WTC11 (cell line): Measurements from ENCODE around the gene ALAD. TPM values are rescaled to one million over a fixed set of nuclear protein-coding genes. Genes with fewer than 3 reads are reported as not detected.
A peak's percentile ranks its signal among the peaks of the same experiment; 100 is the strongest.

Source experiments
- ELF4 ChIP-seq: sonication (generic); formaldehyde crosslinking; IDR thresholded peaks from 2 replicates; pipeline ENCODE4 v1.8.1; 2022; ENCODE audit warnings: low read depth, mild to moderate bottlenecking, moderate library complexity, missing genetic modification reagents
- ETV6 ChIP-seq: sonication (generic); formaldehyde crosslinking; IDR thresholded peaks from 2 replicates; pipeline ENCODE4 v1.8.1; 2022; ENCODE audit warnings: mild to moderate bottlenecking, missing genetic modification reagents
- FOXK1 ChIP-seq: sonication (generic); formaldehyde crosslinking; IDR thresholded peaks from 2 replicates; pipeline ENCODE4 v1.8.0; 2022; ENCODE audit warnings: mild to moderate bottlenecking, moderate library complexity, missing genetic modification reagents
- FOXP1 ChIP-seq: sonication (generic); formaldehyde crosslinking; IDR thresholded peaks from 2 replicates; pipeline ENCODE4 v1.8.0; 2022; ENCODE audit warnings: missing genetic modification reagents, mild to moderate bottlenecking, moderate library complexity, borderline replicate concordance
- HMGA2 ChIP-seq: fragments of 250-450 bp; sonication (Bioruptor Pico); IDR thresholded peaks from 2 replicates; pipeline ENCODE4 v1.4.0; 2021; ENCODE audit warnings: mild to moderate bottlenecking, moderate library complexity
- MXD4 ChIP-seq: fragments of 250-450 bp; sonication (Bioruptor Pico); IDR thresholded peaks from 2 replicates; pipeline ENCODE4 v1.8.0; 2021; ENCODE audit warnings: mild to moderate bottlenecking, moderate library complexity, borderline replicate concordance
- NR2C2 ChIP-seq: sonication (generic); formaldehyde crosslinking; IDR thresholded peaks from 2 replicates; pipeline ENCODE4 v1.8.0; 2022; ENCODE audit warnings: mild to moderate bottlenecking, missing genetic modification reagents
- SMAD3 ChIP-seq: sonication (generic); formaldehyde crosslinking; IDR thresholded peaks from 2 replicates; pipeline ENCODE4 v1.8.0; 2022; ENCODE audit warnings: missing genetic modification reagents, mild to moderate bottlenecking, borderline replicate concordance
- TCF7 ChIP-seq: sonication (generic); formaldehyde crosslinking; IDR thresholded peaks from 2 replicates; pipeline ENCODE4 v1.8.0; 2022; ENCODE audit warnings: mild to moderate bottlenecking, low read depth, missing genetic modification reagents, moderate library complexity
- TP53 ChIP-seq: sonication (generic); formaldehyde crosslinking; IDR thresholded peaks from 2 replicates; pipeline ENCODE4 v1.8.1; 2023; ENCODE audit warnings: mild to moderate bottlenecking, missing genetic modification reagents
- ZBTB21 ChIP-seq: sonication (generic); formaldehyde crosslinking; IDR thresholded peaks from 2 replicates; pipeline ENCODE4 v1.8.1; 2023; ENCODE audit warnings: mild to moderate bottlenecking, missing genetic modification reagents, borderline replicate concordance
- ZNF416 ChIP-seq: fragments of 250-450 bp; sonication (Bioruptor Pico); IDR thresholded peaks from 2 replicates; pipeline ENCODE4 v1.9.0; 2021; ENCODE audit warnings: mild to moderate bottlenecking, inconsistent platforms
- total RNA-seq: library from RNA; stranded (reverse); gene quantifications from 3 replicates; pipeline ENCODE4 v1.2.3, GENCODE V29; 2021
- TF ChIP-seq, protein P1 (sequence below): sonication (generic); formaldehyde crosslinking; conservative IDR thresholded peaks from 2 replicates; pipeline ENCODE4 v1.8.1; 2023; ENCODE audit warnings: mild to moderate bottlenecking, low read depth, missing genetic modification reagents, moderate library complexity
- TF ChIP-seq, protein P2 (sequence below): sonication (generic); formaldehyde crosslinking; IDR thresholded peaks from 2 replicates; pipeline ENCODE4 v1.8.0; 2022; ENCODE audit warnings: mild to moderate bottlenecking, missing genetic modification reagents
- TF ChIP-seq, protein P3 (sequence below): sonication (generic); formaldehyde crosslinking; IDR thresholded peaks from 2 replicates; pipeline ENCODE4 v1.8.0; 2022; ENCODE audit warnings: mild to moderate bottlenecking, missing genetic modification reagents
- TF ChIP-seq, protein P4 (sequence below): sonication (generic); formaldehyde crosslinking; IDR thresholded peaks from 2 replicates; pipeline ENCODE4 v1.8.1; 2023; ENCODE audit warnings: mild to moderate bottlenecking, moderate library complexity, missing genetic modification reagents
- TF ChIP-seq, protein P5 (sequence below): fragments of 250-450 bp; sonication (Bioruptor Pico); IDR thresholded peaks from 2 replicates; pipeline ENCODE4 v1.9.0; 2021; ENCODE audit warnings: mild to moderate bottlenecking
- TF ChIP-seq, protein P6 (sequence below): sonication (generic); formaldehyde crosslinking; IDR thresholded peaks from 2 replicates; pipeline ENCODE4 v1.8.0; 2023; ENCODE audit warnings: mild to moderate bottlenecking, missing genetic modification reagents
- TF ChIP-seq, protein P7 (sequence below): sonication (generic); formaldehyde crosslinking; IDR thresholded peaks from 2 replicates; pipeline ENCODE4 v1.8.1; 2022; ENCODE audit warnings: mild to moderate bottlenecking, moderate library complexity, missing genetic modification reagents

The ALAD gene
- total RNA-seq, 1 experiment from 2014 or later = 15.9 TPM

DNA sequence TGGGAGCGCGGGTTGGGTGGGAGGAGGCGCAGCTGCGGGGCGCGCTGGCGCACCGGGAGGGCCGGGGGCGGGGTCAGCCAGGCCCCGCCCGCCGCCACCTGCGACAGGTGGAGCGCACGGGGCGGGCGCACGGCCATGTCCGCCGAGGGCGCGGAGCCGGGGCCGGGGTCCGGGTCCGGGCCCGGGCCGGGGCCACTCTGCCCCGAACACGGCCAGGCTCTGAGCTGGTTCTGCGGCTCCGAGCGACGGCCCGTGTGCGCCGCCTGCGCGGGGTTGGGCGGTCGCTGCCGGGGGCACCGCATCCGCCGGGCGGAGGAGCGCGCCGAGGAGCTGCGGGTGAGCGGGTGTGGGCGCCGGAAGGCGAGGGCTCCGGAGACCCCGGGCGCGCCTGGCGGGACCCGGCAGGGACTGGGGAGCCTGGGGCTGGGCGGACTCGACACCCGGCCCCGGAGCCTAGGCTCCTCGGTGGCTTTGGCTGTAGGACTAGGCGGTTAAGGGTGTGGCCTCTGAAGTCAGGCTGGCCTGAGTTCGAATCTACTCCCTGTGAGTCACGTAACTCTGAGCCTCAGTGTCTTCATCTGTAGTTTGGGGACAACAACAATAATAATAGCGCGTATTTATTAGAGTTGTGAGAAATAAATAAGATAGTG lies 51.5 kb downstream of the ALAD start, which contains the start of gene BSPRY (continued):
- peak; percentile 49; the same call in 1 of the 2 replicates for TF ChIP-seq FOXP1
- no peak for TF ChIP-seq ELF4
- TF ChIP-seq, protein P1, sequence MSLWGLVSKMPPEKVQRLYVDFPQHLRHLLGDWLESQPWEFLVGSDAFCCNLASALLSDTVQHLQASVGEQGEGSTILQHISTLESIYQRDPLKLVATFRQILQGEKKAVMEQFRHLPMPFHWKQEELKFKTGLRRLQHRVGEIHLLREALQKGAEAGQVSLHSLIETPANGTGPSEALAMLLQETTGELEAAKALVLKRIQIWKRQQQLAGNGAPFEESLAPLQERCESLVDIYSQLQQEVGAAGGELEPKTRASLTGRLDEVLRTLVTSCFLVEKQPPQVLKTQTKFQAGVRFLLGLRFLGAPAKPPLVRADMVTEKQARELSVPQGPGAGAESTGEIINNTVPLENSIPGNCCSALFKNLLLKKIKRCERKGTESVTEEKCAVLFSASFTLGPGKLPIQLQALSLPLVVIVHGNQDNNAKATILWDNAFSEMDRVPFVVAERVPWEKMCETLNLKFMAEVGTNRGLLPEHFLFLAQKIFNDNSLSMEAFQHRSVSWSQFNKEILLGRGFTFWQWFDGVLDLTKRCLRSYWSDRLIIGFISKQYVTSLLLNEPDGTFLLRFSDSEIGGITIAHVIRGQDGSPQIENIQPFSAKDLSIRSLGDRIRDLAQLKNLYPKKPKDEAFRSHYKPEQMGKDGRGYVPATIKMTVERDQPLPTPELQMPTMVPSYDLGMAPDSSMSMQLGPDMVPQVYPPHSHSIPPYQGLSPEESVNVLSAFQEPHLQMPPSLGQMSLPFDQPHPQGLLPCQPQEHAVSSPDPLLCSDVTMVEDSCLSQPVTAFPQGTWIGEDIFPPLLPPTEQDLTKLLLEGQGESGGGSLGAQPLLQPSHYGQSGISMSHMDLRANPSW (CRISPR knock-in tag) = no peak
- TF ChIP-seq FOXK1 (CRISPR knock-in tag) = no peak
- peak; percentile 67; the same call in 1 of the 2 replicates for TF ChIP-seq TP53
- TF ChIP-seq SMAD3 = no peak
- TF ChIP-seq, protein P2, sequence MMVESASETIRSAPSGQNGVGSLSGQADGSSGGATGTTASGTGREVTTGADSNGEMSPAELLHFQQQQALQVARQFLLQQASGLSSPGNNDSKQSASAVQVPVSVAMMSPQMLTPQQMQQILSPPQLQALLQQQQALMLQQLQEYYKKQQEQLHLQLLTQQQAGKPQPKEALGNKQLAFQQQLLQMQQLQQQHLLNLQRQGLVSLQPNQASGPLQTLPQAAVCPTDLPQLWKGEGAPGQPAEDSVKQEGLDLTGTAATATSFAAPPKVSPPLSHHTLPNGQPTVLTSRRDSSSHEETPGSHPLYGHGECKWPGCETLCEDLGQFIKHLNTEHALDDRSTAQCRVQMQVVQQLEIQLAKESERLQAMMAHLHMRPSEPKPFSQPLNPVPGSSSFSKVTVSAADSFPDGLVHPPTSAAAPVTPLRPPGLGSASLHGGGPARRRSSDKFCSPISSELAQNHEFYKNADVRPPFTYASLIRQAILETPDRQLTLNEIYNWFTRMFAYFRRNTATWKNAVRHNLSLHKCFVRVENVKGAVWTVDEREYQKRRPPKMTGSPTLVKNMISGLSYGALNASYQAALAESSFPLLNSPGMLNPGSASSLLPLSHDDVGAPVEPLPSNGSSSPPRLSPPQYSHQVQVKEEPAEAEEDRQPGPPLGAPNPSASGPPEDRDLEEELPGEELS (CRISPR knock-in tag) = peak; percentile 46; the same call in 1 of the 2 replicates
- TF ChIP-seq, protein P3, sequence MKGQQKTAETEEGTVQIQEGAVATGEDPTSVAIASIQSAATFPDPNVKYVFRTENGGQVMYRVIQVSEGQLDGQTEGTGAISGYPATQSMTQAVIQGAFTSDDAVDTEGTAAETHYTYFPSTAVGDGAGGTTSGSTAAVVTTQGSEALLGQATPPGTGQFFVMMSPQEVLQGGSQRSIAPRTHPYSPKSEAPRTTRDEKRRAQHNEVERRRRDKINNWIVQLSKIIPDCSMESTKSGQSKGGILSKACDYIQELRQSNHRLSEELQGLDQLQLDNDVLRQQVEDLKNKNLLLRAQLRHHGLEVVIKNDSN = no peak
- TF ChIP-seq, protein P4, sequence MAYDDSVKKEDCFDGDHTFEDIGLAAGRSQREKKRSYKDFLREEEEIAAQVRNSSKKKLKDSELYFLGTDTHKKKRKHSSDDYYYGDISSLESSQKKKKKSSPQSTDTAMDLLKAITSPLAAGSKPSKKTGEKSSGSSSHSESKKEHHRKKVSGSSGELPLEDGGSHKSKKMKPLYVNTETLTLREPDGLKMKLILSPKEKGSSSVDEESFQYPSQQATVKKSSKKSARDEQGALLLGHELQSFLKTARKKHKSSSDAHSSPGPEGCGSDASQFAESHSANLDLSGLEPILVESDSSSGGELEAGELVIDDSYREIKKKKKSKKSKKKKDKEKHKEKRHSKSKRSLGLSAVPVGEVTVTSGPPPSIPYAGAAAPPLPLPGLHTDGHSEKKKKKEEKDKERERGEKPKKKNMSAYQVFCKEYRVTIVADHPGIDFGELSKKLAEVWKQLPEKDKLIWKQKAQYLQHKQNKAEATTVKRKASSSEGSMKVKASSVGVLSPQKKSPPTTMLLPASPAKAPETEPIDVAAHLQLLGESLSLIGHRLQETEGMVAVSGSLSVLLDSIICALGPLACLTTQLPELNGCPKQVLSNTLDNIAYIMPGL (CRISPR knock-in tag) = 0 out of 2 replicates have a peak, but pooled peaks have one; percentile 59
- TF ChIP-seq NR2C2 (CRISPR knock-in tag) = no peak
- no peak for TF ChIP-seq ZBTB21 (CRISPR knock-in tag)
- TF ChIP-seq MXD4 (CRISPR knock-in tag) = no peak
- TF ChIP-seq, protein P5, sequence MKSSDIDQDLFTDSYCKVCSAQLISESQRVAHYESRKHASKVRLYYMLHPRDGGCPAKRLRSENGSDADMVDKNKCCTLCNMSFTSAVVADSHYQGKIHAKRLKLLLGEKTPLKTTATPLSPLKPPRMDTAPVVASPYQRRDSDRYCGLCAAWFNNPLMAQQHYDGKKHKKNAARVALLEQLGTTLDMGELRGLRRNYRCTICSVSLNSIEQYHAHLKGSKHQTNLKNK = no peak
- no peak for TF ChIP-seq HMGA2
- TF ChIP-seq, protein P6, sequence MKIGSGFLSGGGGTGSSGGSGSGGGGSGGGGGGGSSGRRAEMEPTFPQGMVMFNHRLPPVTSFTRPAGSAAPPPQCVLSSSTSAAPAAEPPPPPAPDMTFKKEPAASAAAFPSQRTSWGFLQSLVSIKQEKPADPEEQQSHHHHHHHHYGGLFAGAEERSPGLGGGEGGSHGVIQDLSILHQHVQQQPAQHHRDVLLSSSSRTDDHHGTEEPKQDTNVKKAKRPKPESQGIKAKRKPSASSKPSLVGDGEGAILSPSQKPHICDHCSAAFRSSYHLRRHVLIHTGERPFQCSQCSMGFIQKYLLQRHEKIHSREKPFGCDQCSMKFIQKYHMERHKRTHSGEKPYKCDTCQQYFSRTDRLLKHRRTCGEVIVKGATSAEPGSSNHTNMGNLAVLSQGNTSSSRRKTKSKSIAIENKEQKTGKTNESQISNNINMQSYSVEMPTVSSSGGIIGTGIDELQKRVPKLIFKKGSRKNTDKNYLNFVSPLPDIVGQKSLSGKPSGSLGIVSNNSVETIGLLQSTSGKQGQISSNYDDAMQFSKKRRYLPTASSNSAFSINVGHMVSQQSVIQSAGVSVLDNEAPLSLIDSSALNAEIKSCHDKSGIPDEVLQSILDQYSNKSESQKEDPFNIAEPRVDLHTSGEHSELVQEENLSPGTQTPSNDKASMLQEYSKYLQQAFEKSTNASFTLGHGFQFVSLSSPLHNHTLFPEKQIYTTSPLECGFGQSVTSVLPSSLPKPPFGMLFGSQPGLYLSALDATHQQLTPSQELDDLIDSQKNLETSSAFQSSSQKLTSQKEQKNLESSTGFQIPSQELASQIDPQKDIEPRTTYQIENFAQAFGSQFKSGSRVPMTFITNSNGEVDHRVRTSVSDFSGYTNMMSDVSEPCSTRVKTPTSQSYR = no peak
- 0 out of 2 replicates have a peak, but pooled peaks have one; percentile 34 for TF ChIP-seq ETV6 (CRISPR knock-in tag)
- TF ChIP-seq ZNF416 (CRISPR knock-in tag) = peak; percentile 78; the same call in 1 of the 2 replicates
- no peak for TF ChIP-seq TCF7 (CRISPR knock-in tag)
- TF ChIP-seq, protein P7, sequence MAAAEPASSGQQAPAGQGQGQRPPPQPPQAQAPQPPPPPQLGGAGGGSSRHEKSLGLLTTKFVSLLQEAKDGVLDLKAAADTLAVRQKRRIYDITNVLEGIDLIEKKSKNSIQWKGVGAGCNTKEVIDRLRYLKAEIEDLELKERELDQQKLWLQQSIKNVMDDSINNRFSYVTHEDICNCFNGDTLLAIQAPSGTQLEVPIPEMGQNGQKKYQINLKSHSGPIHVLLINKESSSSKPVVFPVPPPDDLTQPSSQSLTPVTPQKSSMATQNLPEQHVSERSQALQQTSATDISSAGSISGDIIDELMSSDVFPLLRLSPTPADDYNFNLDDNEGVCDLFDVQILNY (CRISPR knock-in tag) = peak; percentile 46; the same call in 1 of the 2 replicates
